ENCODE results near the gene RND3. TPM values are rescaled to one million over a fixed set of nuclear protein-coding genes. Genes with fewer than 3 reads are reported as not detected.

RND3 gene
- total and polyA plus RNA-seq, 9 of the 15 experiments (the other 6 are each of a cell fraction or from before 2014, with no cell fraction given) = 0.22 to 0.64 (median 0.29) TPM; not detected in 4

DNA sequence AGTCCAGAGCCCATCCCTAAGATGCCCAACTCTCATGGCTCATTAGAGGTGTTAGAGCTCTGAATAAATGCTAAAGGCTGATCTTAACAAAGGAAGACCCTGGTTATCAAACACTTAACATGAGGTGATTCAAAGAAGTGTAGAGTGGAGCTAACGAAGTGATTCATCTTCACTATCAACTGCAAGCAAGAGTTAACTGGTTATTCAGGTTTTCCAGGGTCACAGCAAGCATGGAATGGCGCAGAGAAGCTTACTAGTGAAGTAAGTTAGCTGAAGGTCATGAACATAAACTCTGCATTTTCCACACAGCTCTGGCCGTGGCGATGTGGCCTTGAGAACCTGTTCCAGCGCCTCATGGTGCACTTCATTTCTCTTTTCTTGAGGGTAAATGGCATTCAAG is 17.0 kb downstream of the RND3 start:
- H3K36me3 ChIP-seq (ENCODE audit: control insufficient read depth, insufficient read depth, low read length) = no peaks in the 10 kb centered on the region
- H3K4me2 ChIP-seq (ENCODE audit: insufficient read depth, low read length) = no peak overlapping the region
- H3K9ac ChIP-seq (ENCODE audit: insufficient read depth in 1 of 2, low read depth in 2 of 2, low read length in 2 of 2) = no peak overlapping the region
- FAIRE-seq (no peak), ATAC-seq (no peak), DNase-seq (ENCODE audit: extremely low read depth in 1 of 4, low spot score in 3 of 4) (no peak)
- H3K4me3 ChIP-seq = no peak overlapping the region
- ChIA-PET POLR2A (no interaction called here), CTCF (ENCODE audit: low intra/inter-chr PET ratio) (no interaction called here)
- no peak overlapping the region for H3K27ac ChIP-seq (ENCODE audit: extremely low read depth, low read depth, low read length)
- H3K4me1 ChIP-seq (replicated peaks in 1 of 2; ENCODE audit: control insufficient read depth in 2 of 2, insufficient read depth in 2 of 2, low read length in 2 of 2) = no peaks in the 10 kb centered on the region
- WGBS (ENCODE audit: insufficient coverage, low coverage, missing lambda C conversion rate) = 0% methylated on average over 5 of the region's 5 CpGs
- in situ Hi-C loops (cut with MboI) (no loop called here), intact Hi-C loops (cut with micrococcal nuclease) (no loop called here)
- no peaks in the 10 kb centered on the region for H3K27me3 ChIP-seq (ENCODE audit: control insufficient read depth in 2 of 2, insufficient read depth in 2 of 2, low read length in 2 of 2)
- no TSS peak for BruUV-seq (replicated peaks)
- no peaks in the 10 kb centered on the region for H3K9me3 ChIP-seq (replicated peaks; ENCODE audit: control insufficient read depth, insufficient read depth, low read depth, low read length)
- TF ChIP-seq CTBP1 (IDR thresholded peaks at IDR 0.05; ENCODE audit: borderline replicate concordance) (no peak), NFE2 (IDR thresholded peaks at IDR 0.05; ENCODE audit: low read depth) (no peak), GTF2F1 (IDR thresholded peaks at IDR 0.05; ENCODE audit: low read depth, low read length) (no peak), SREBF1 (IDR thresholded peaks at IDR 0.05; ENCODE audit: borderline replicate concordance, low read depth, low read length) (no peak)
- no peaks in the 10 kb centered on the region for H4K20me1 ChIP-seq (replicated peaks; ENCODE audit: control insufficient read depth, insufficient read depth, low read length)
- H2AFZ ChIP-seq (ENCODE audit: low read depth, low read length) = no peak overlapping the region
- no peaks in the 10 kb centered on the region for H3K9me1 ChIP-seq (ENCODE audit: control insufficient read depth, insufficient read depth, low read length)
- no peaks in the 10 kb centered on the region for H3K79me2 ChIP-seq (ENCODE audit: control insufficient read depth, insufficient read depth, low read length)

DNA sequence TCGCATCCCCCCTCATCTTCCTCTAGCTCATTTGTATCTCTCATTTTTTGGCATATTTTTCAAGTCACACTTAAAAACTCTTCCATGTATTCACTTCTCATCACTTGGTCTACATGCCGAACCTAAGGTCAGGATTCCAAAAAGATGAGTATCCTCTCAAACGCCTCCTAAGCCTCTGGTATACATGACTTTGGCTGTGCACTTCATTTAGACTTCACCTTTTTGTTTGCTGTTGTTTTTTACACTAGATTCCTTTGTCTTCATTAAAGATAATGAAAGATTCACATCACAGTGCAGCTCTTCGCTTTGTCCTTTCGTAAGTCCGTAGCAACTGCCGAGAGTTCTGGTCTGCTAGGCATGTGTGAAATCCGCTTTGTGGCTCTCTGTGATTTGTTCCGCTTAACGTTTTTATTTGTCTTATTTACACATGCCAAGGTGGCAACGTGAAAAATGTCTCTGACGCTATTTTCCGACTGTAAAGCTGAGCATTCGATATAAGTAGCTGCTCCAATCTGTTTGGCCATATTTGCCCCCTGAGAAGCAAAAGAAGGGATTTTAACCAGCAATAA is 17.7 kb downstream of the RND3 start:
- H3K9me1 ChIP-seq (ENCODE audit: control insufficient read depth, insufficient read depth, low read length) = no peaks in the 10 kb centered on the region
- no peak for TF ChIP-seq LARP7 (IDR thresholded peaks at IDR 0.05)
- TF ChIP-seq KHSRP (IDR thresholded peaks at IDR 0.05) = no peak
- no peak for TF ChIP-seq CBFA2T2 (conservative IDR thresholded peaks at IDR 0.05)
- TF ChIP-seq, protein P1, sequence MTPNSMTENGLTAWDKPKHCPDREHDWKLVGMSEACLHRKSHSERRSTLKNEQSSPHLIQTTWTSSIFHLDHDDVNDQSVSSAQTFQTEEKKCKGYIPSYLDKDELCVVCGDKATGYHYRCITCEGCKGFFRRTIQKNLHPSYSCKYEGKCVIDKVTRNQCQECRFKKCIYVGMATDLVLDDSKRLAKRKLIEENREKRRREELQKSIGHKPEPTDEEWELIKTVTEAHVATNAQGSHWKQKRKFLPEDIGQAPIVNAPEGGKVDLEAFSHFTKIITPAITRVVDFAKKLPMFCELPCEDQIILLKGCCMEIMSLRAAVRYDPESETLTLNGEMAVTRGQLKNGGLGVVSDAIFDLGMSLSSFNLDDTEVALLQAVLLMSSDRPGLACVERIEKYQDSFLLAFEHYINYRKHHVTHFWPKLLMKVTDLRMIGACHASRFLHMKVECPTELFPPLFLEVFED (CRISPR knock-in tag; conservative IDR thresholded peaks at IDR 0.05) = no peak
- TF ChIP-seq KDM4B (IDR thresholded peaks at IDR 0.05; ENCODE audit: borderline replicate concordance in 2 of 2, low read depth in 1 of 2) = no peak
- TF ChIP-seq KDM1A (IDR thresholded peaks at IDR 0.05) = no peak
- TF ChIP-seq, protein P2, sequence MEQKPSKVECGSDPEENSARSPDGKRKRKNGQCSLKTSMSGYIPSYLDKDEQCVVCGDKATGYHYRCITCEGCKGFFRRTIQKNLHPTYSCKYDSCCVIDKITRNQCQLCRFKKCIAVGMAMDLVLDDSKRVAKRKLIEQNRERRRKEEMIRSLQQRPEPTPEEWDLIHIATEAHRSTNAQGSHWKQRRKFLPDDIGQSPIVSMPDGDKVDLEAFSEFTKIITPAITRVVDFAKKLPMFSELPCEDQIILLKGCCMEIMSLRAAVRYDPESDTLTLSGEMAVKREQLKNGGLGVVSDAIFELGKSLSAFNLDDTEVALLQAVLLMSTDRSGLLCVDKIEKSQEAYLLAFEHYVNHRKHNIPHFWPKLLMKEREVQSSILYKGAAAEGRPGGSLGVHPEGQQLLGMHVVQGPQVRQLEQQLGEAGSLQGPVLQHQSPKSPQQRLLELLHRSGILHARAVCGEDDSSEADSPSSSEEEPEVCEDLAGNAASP (IDR thresholded peaks at IDR 0.05) = no peak
- no peaks in the 10 kb centered on the region for H3K4me1 ChIP-seq (replicated peaks in 1 of 2; ENCODE audit: control insufficient read depth in 2 of 2, insufficient read depth in 2 of 2, low read length in 2 of 2)
- BruUV-seq (replicated peaks) = no TSS peak
- DNase-seq (ENCODE audit: extremely low read depth in 1 of 4, low spot score in 3 of 4) = no peak
- H3K9me3 ChIP-seq (replicated peaks; ENCODE audit: control insufficient read depth, insufficient read depth, low read depth, low read length) = no peaks in the 10 kb centered on the region
- no peak for ATAC-seq
- intact Hi-C loops (cut with micrococcal nuclease) = no loop called here
- FAIRE-seq = no peak
- no peak overlapping the region for H2AFZ ChIP-seq (ENCODE audit: low read depth, low read length)
- H3K4me3 ChIP-seq = no peak overlapping the region
- H3K79me2 ChIP-seq (ENCODE audit: control insufficient read depth, insufficient read depth, low read length) = no peaks in the 10 kb centered on the region
- under 1% methylated on average over 14 of the region's 14 CpGs for WGBS (ENCODE audit: insufficient coverage, low coverage, missing lambda C conversion rate)
- ChIA-PET POLR2A (no interaction called here), CTCF (ENCODE audit: low intra/inter-chr PET ratio) (no interaction called here)
- in situ Hi-C loops (cut with MboI) = no loop called here
- no peaks in the 10 kb centered on the region for H4K20me1 ChIP-seq (replicated peaks; ENCODE audit: control insufficient read depth, insufficient read depth, low read length)
- H3K9ac ChIP-seq (ENCODE audit: insufficient read depth in 1 of 2, low read depth in 2 of 2, low read length in 2 of 2) = no peak overlapping the region
- no peak overlapping the region for H3K4me2 ChIP-seq (ENCODE audit: insufficient read depth, low read length)
- H3K27me3 ChIP-seq (ENCODE audit: control insufficient read depth in 2 of 2, insufficient read depth in 2 of 2, low read length in 2 of 2) = no peaks in the 10 kb centered on the region
- no peaks in the 10 kb centered on the region for H3K36me3 ChIP-seq (ENCODE audit: control insufficient read depth, insufficient read depth, low read length)
- H3K27ac ChIP-seq (ENCODE audit: extremely low read depth, low read depth, low read length) = no peak overlapping the region
